Esophagus (tissue), 2 donors: ENCODE results near the gene PQBP1. TPM values are rescaled to one million over a fixed set of nuclear protein-coding genes. Genes with fewer than 3 reads are reported as not detected.
"Not testable (repeated sequence)": the region's sequence is repeated elsewhere in the genome, so short reads cannot be mapped to it uniquely, and the experiment has no call there.

Source experiments
- H3K27ac ChIP-seq, 2 donors: one replicate each; pipeline ENCODE4 v1.5.1; 2013; ENCODE audit warnings: low read depth in 2 of 2, mild to moderate bottlenecking in 2 of 2, inconsistent platforms in 1 of 2, low read length in 1 of 2, moderate library complexity in 1 of 2
- H3K27me3 ChIP-seq, 2 donors: one replicate each; pipeline ENCODE4 v1.6.1; 2013; ENCODE audit warnings: low read length in 2 of 2, control low read depth in 1 of 2, mild to moderate bottlenecking in 1 of 2; ENCODE audit not compliant: insufficient read depth in 2 of 2, control insufficient read depth in 1 of 2
- H3K36me3 ChIP-seq, 2 donors: one replicate each; pipeline ENCODE4 v1.6.1; 2013; ENCODE audit warnings: low read length in 1 of 2; ENCODE audit not compliant: control insufficient read depth in 2 of 2, insufficient read depth in 2 of 2
- H3K4me1 ChIP-seq, 2 donors: one replicate each; pipeline ENCODE4 v1.6.1; 2013; ENCODE audit warnings: low read length in 1 of 2; ENCODE audit not compliant: control insufficient read depth in 2 of 2, insufficient read depth in 2 of 2
- H3K4me3 ChIP-seq, 2 donors: one replicate each; pipeline ENCODE4 v1.5.1; 2013; ENCODE audit warnings: low read length in 2 of 2, mild to moderate bottlenecking in 2 of 2, low read depth in 1 of 2, moderate library complexity in 1 of 2
- H3K9me3 ChIP-seq, 2 donors: one replicate each; pipeline ENCODE4 v1.6.1; 2013; ENCODE audit warnings: mild to moderate bottlenecking in 2 of 2, low read depth in 1 of 2, low read length in 1 of 2, moderate library complexity in 1 of 2; ENCODE audit not compliant: control insufficient read depth in 2 of 2, insufficient read depth in 1 of 2
- WGBS, 2 donors: extraction: QIAGEN DNeasy Blood & Tissue Kit; methylation state at CpG; one replicate each; pipeline ENCODE4 v1.1.7; 2013; 5-methylcytosine and 5-hydroxymethylcytosine counted together
- polyA plus RNA-seq, 2 donors: library from polyadenylated mRNA; stranded (reverse); fragments of 200-250 nt; gene quantifications; one replicate each; pipeline ENCODE4 v1.2.3, GENCODE V29; 2013
- donor health status: healthy with polysubstance abuse.
- donor health status: Bipolar disorder and iron deficiency.

PQBP1 gene, protein sequence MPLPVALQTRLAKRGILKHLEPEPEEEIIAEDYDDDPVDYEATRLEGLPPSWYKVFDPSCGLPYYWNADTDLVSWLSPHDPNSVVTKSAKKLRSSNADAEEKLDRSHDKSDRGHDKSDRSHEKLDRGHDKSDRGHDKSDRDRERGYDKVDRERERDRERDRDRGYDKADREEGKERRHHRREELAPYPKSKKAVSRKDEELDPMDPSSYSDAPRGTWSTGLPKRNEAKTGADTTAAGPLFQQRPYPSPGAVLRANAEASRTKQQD
- 100 to 1,000 TPM in 1 of 2 donors, 10 to 100 TPM in 1; 72.2 to 102 TPM for polyA plus RNA-seq

DNA sequence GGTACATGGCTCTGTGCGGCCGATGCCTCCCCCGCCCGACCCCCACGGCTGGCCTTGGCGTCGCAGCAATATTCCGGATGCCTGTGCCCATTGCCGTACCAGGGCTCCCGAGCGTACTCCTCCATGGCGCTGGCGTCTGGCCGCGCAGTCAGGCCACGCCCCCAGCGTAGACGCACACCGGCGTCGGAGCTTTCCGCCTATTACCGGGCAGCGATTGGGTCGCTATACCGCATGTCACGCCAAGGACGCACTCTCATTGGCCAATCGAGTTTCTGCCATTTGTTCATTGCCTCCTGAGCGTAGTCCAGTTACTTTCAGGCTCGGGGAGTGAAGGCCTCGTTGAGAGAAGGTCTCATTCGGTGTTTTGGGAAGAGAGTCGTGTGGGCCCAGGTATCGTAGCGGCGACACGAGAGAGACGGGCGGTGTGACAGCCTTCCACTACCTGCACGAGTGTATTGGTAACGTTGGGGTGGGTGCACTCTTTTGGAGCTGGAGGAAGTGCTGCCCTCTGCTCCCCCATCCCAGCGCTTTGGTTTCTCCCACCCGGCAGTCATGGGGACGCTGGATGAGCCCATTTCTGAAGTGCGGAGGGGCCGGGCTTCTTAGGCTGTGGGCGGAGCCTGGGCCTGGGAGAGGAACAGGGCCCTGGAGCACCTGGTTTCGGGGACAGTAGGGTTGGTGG, at the start of gene PQBP1, which contains the start of gene TIMM17B:
PQBP1 (plus strand) TSS at position 306 of the 682 bp plus-strand sequence. CDS start 580 bp downstream, outside the sequence.
TIMM17B (minus strand) TSS at position 144 of the 682 bp plus-strand sequence; CDS start at position 125, 19 bp downstream.
- Histone ChIP-seq H3K27ac (peak within 1 kb of the TSS; percentile 95 to 99), H3K4me3 (peak within 1 kb of the TSS; percentile 58 to 83), H3K27me3 (no peaks in the 10 kb centered on the region), H3K36me3 (peaks cover 2 to 17% of the 10 kb centered on the region in 2 donors), H3K9me3 (no peaks in the 10 kb centered on the region), H3K4me1 (no peaks in the 10 kb centered on the region)
- WGBS, 2 donors = 0 to 36% methylated on average over 49 of the region's 49 CpGs

DNA sequence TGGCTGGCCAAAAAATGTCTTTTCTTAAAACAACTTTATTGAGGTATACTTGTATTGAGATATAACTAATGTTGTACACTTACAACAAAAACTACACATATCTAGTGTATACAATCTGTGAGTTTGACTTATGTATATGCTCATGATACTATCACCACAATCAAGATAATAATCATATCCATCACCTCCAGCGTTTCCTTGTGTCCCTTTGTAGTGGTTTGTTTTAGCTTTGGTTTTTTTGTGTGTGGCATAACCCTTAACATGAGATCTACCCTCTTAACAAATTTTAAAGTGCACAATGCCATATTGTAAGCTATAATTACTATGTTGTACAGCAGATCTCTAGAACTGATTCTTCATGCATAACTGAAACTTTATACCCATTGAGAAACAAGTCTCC, 48.9 kb upstream of the PQBP1 start:
- H3K36me3 ChIP-seq = no peaks in the 10 kb centered on the region
- H3K27ac ChIP-seq = no peak overlapping the region
- no peaks in the 10 kb centered on the region for H3K9me3 ChIP-seq
- H3K27me3 ChIP-seq = no peaks in the 10 kb centered on the region
- H3K4me1 ChIP-seq = no peaks in the 10 kb centered on the region
- 42 to 56% methylated on average over 1 of the region's 1 CpG for WGBS, 2 donors
- no peak overlapping the region for H3K4me3 ChIP-seq

DNA sequence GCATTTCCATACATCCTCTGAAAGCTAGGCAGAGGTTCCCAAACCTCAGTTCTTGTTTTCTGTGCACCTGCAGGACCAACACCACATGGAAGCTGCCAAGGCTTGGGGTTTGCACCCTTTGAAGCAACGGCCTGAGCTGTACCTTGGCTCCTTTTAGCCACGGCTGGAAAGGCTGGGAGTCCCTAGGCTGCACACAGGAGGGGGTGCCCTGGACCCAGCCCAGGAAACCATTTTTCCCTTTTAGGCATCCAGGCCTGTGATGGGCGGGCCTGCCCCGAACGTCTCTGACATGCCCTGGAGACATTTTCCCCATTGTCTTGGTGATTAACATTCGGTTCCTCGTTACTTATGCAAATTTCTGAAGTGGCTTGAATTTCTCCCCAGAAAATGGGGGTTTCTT, 44.9 kb upstream of the PQBP1 start:
- WGBS, 2 donors = 68 to 74% methylated on average over 7 of the region's 7 CpGs
- Histone ChIP-seq H3K4me1 (no peaks in the 10 kb centered on the region), H3K27me3 (no peaks in the 10 kb centered on the region), H3K27ac (no peak overlapping the region), H3K4me3 (no peak overlapping the region), H3K9me3 (no peaks in the 10 kb centered on the region), H3K36me3 (no peaks in the 10 kb centered on the region)

DNA sequence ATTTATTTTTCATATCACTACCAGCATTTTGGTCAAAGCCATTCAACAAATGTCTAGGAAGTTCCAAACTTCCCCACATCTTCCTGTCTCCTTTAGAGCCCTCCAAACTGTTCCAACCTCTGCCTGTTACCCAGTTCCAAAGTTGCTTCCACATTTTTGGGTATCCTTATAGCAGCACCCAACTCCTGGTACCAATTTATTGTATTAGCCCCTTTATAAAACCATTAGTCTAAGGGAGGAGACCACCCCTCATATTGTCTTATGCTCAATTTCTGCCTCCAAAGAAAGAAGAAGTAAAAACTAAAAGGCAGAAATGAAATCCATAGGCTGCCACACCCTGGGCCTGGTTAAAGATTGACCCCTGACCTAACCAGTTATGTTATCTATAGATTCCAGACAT, 44.2 kb upstream of the PQBP1 start:
- not testable (repeated sequence) for H3K36me3 ChIP-seq

DNA sequence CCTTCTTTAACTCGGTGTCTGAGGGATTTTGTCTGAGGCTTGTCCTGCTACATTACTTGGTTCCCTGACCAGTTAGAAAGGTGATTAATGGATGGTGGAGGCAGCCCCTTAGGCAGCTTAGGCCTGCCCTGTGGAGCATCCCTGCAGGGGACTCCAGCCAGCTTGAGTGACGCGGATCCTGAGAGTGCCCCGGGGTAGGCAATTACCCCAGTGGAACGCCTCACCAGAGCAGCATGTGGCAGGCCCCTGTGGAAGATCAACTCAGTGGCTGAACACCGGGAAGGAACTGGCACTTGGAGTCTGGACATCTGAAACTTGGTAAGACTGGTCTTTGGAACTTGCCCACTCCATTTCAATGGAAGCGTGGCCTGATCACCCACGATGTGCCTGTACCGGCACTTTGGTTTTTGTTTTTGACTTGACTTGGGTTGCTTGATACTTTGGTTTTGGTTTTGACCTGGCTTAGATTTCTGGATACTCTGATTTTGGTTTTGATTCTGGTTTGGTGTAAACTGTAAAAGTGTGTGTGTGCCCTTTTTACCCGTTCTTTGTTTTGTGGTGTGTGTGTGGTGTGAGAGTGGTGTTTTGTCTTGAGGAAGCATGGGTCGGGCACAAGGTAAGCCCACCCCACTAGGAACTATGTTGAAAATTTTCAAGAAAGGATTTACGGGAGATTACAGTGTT, 43.5 kb upstream of the PQBP1 start:
- 85 to 86% methylated on average over 12 of the region's 12 CpGs for WGBS, 2 donors
- H3K4me1 ChIP-seq, H3K27me3 ChIP-seq, H3K27ac ChIP-seq, H3K9me3 ChIP-seq, H3K36me3 ChIP-seq, H3K4me3 ChIP-seq: not testable (repeated sequence)

More for the DNA sequence above, 44.2 kb upstream of the PQBP1 start:
- not testable (repeated sequence) for H3K4me3 ChIP-seq, H3K27me3 ChIP-seq, H3K27ac ChIP-seq, H3K4me1 ChIP-seq, H3K9me3 ChIP-seq

DNA sequence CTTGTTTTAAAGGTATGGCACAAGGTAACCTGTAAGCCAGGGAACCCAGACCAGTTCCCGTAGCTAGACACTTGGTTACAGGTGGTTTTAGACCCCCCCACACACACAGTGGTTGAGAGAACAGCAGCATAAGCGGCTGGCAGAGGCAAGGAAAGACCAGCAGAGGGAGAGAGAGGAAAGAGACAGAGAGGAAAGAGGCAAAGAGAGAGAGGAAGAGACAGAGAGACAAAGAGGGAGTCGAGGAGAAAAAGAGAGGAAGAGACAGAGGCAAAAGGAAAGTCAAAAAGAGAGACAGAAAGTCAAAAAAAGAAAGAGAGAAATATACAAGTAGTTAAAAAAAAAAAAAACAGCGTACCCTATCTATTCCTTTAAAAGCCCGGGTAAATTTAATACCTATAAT, 42.8 kb upstream of the PQBP1 start:
- H3K27me3 ChIP-seq = no peaks in the 10 kb centered on the region
- no peaks in the 10 kb centered on the region for H3K4me1 ChIP-seq

DNA sequence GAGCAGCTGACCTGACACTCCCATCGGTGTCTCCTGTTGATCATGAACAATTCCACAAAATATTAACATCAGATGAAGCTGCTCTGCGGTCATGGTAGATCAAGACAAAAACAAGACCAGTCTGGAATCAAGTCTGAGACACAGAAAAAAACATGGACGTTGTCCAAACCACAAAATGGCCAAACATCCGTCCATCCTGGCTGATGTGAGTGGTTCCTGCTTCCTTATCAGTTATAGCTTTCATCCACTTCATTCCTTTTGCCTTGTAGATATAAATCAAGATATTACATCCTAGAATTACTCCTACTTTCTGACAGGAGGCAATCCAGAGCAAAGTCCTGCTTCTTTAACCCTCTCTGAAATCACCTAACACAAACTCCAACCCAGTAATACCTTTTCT, 33.5 kb upstream of the PQBP1 start:
- H3K4me3 ChIP-seq = no peak overlapping the region
- no peaks in the 10 kb centered on the region for H3K36me3 ChIP-seq
- H3K27me3 ChIP-seq = no peaks in the 10 kb centered on the region
- 45 to 47% methylated on average over 4 of the region's 4 CpGs for WGBS, 2 donors
- no peaks in the 10 kb centered on the region for H3K9me3 ChIP-seq
- H3K4me1 ChIP-seq = no peaks in the 10 kb centered on the region
- no peak overlapping the region for H3K27ac ChIP-seq

More for the DNA sequence above, 42.8 kb upstream of the PQBP1 start:
- Histone ChIP-seq H3K27ac (no peak overlapping the region), H3K4me3 (no peak overlapping the region), H3K9me3 (no peaks in the 10 kb centered on the region), H3K36me3 (no peaks in the 10 kb centered on the region)
- 41 to 45% methylated on average over 5 of the region's 5 CpGs for WGBS, 2 donors

DNA sequence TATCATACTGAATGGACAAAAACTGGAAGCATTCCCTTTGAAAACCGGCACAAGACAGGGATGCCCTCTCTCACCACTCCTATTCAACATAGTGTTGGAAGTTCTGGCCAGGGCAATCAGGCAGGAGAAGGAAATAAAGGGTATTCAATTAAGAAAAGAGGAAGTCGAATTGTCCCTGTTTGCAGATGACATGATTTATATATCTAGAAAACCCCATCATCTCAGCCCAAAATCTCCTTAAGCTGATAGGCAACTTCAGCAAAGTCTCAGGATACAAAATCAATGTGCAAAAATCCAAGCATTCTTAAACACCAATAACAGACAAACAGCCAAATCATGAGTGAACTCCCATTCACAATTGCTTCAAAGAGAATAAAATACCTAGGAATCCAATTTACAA, 25.7 kb upstream of the PQBP1 start:
- H3K9me3 ChIP-seq, H3K36me3 ChIP-seq, H3K4me3 ChIP-seq, H3K27ac ChIP-seq, H3K4me1 ChIP-seq, H3K27me3 ChIP-seq: not testable (repeated sequence)
- WGBS, 2 donors = 38 to 79% methylated on average over 1 of the region's 2 CpGs

DNA sequence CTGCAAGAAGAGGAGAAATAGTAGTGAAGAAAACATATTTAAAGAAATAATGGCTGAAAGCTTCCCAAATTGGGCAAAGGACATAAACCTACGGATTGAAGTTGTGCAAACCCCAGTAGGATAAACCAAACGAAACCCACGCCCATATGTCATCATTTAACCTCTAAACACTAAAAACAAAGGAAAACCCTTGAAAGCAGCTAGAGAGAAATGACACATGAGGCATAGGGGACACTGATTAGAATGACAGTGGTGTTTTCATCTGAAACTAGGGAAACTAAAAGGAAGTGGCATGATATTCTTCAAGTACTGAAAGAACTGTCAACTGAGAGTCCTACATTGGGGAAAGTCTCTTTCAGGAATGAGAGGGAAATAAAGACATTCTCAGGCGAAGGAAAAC, 20.8 kb upstream of the PQBP1 start:
- not testable (repeated sequence) for H3K27ac ChIP-seq, H3K4me3 ChIP-seq, H3K9me3 ChIP-seq, H3K27me3 ChIP-seq, H3K4me1 ChIP-seq, H3K36me3 ChIP-seq
- 56 to 78% methylated on average over 4 of the region's 4 CpGs for WGBS, 2 donors
